ENCODE results near the gene RAD54L. TPM values are rescaled to one million over a fixed set of nuclear protein-coding genes. Genes with fewer than 3 reads are reported as not detected.
"Not testable (repeated sequence)": the region's sequence is repeated elsewhere in the genome, so short reads cannot be mapped to it uniquely, and the experiment has no call there.

Gene RAD54L
- total RNA-seq, 1 donor from 2014 or later: 4.7 TPM

GRCh38 chr1:46317323-46317722, 69.8 kb downstream of the RAD54L start:
- no peak for DNase-seq (ENCODE audit: extremely low read depth, low read depth, low spot score)

- DNase-seq (ENCODE audit: extremely low read depth, low read depth, low spot score): not testable (repeated sequence)
Observed at GRCh38 chr1:46319301-46319700, 71.7 kb downstream of the RAD54L start.

GRCh38 chr1:46319960-46320914, 72.7 kb downstream of the RAD54L start:
- not testable (repeated sequence) for DNase-seq (ENCODE audit: extremely low read depth, low read depth, low spot score)

- not testable (repeated sequence) for DNase-seq (ENCODE audit: extremely low read depth, low read depth, low spot score)
Observed at GRCh38 chr1:46322191-46322590, 74.6 kb downstream of the RAD54L start.

DNA sequence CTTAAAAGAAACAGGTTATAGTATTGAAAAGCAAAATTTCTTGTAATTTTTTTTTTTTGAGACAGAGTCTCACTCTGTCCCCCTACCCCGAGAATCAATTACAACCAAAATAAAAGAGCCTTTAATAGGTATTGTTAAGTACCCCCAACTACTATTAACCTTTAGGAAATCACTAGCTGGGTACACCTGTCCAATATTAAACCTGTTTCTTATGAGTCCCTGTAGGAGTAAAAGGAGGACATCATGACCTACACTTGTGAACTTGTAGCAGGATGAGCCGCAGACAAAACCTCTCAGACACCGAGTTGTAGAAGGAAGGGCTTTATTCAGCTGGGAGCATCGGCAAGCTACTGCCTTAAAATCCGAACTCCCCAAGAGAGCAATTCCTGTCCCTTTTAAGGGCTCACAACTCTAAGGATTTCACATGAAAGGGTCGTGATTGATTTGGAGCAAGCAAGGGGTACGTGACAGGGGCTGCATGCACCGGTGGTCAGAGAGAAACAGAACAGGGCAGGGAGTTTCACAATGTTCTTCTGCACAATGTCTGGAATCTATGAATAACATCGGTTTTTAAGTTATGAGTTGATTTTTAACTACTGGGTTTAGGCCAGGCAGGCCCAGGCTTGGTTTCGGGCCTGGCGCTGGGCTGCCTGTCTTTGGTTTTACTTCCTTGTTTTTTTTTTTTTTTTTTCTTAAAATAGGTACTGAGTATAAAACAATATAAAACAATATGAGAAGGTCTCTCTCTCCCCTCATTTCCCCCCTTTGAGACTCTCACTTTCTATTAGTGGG, 77.9 kb downstream of the RAD54L start:
- not testable (repeated sequence) for DNase-seq (ENCODE audit: extremely low read depth, low read depth, low spot score)

Other genes with a start within 250 kb of the RAD54L start
- 10.9 and 11.7 TPM in 2 replicates for gene PIK3R3, start 115.1 kb upstream of the RAD54L start, total RNA-seq
- 2.3 and 8.9 TPM in 2 replicates for gene TSPAN1, start 72.7 kb upstream of the RAD54L start, total RNA-seq
- not detected in 2 replicates for gene P3R3URF, start 71.3 kb upstream of the RAD54L start, total RNA-seq
- gene POMGNT1, start 49.3 kb upstream of the RAD54L start, total RNA-seq: 63.3 and 70.4 TPM in 2 replicates
- gene LURAP1, start 44.4 kb upstream of the RAD54L start, total RNA-seq: 0.82 and 1.1 TPM in 2 replicates
- 82.7 and 94.9 TPM in 2 replicates for gene LRRC41, start 55.9 kb downstream of the RAD54L start, total RNA-seq
- gene UQCRH, start 55.9 kb downstream of the RAD54L start, total RNA-seq: 273 and 455 TPM in 2 replicates
- 16.5 and 18.8 TPM in 2 replicates for gene NSUN4, start 93.0 kb downstream of the RAD54L start, total RNA-seq
- gene FAAH, start 146.6 kb downstream of the RAD54L start, total RNA-seq: 0.97 and 0.99 TPM in 2 replicates
- gene DMBX1, start 242.1 kb downstream of the RAD54L start, total RNA-seq: not detected in 2 replicates